ENCODE data around the gene IFNA2. TPM values are rescaled to one million over a fixed set of nuclear protein-coding genes. Genes with fewer than 3 reads are reported as not detected.

The IFNA2 gene
- total and polyA plus RNA-seq, 4 experiments from 2014 or later, result not detected

DNA sequence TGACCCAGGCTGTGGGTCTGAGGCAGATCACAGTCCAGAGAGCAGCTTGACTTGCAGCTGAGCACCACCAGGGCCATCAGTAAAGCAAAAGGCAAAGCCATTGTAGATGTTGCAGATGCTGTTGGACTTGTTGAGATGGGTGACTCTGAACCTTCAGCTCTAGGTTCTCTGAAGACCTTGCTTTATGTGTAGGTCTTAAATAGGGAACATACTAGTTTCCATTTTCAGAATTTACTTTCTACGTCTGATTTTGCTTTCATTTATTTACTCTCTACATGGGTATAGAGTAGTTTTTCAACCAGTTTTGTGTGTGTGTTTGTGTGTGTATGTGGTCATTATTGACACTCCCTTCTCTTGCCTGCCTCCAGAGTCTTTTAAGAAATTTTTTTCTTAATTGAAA lies 34.4 kb downstream of the IFNA2 start, which contains the start of gene IFNA6:
IFNA6 (minus strand) TSS at position 101 of the 400 bp plus-strand sequence; CDS start at position 101, 0 bp downstream.
- POLR2A ChIA-PET (ENCODE audit: partially characterized antibody), result no interaction called here
- H3K4me3 ChIP-seq (ENCODE audit: low read length in 2 of 2), result no peak within 1 kb of the TSS
- Mint-ChIP-seq H3K4me1 (no peaks in the 10 kb centered on the region), H3K36me3 (peaks cover 0 to 4% of the 10 kb centered on the region in 2 donors), H3K4me3 (no peak within 1 kb of the TSS), H3K9me3 (peaks cover 0 to 9% (median 6%) of the 10 kb centered on the region in 8 donors), H3K27me3 (peaks cover 6 to 15% of the 10 kb centered on the region in 2 donors), H3K27ac (no peak within 1 kb of the TSS)
- peaks cover 3% of the 10 kb centered on the region for H3K27me3 ChIP-seq (ENCODE audit: insufficient read depth, low read length)
- intact Hi-C loops (cut with micrococcal nuclease), result no loop called here
- no peaks in the 10 kb centered on the region for H3K9me3 ChIP-seq (ENCODE audit: control insufficient read depth in 1 of 2, low read length in 2 of 2)
- H3K4me1 ChIP-seq (ENCODE audit: insufficient read depth, low read length), result no peaks in the 10 kb centered on the region
- no peak for DNase-seq
- no peak within 1 kb of the TSS for H3K27ac ChIP-seq (ENCODE audit: low read depth, low read length)
- CTCF ChIA-PET (ENCODE audit: partially characterized antibody), result no interaction called here
- H3K36me3 ChIP-seq (ENCODE audit: insufficient read depth, low read length), result no peaks in the 10 kb centered on the region

DNA sequence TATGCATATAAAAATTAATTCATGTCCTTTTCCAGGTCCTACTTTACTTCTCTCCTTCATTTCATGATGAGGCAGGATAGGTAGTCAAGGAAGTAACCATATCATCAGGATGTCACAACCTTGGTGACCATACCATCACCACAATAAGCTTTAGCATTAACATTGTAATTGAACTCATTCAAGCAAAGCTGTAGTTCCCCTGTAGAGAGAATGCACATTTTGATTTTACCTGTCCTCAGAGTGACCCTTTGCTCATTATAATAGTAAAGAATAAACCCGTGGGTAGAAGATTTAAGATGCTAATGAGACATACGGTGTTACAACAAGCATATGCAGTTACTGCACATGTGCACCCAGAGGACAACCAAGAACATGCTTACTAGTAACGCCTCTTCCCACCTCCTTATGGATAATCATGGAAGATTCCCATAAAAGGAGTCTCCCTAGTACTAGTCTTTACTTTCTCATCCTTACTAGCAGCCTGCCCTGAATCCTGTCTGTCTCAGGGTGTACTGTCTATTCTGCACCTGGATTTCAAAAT lies 36.7 kb downstream of the IFNA2 start:
- Mint-ChIP-seq H3K36me3 (no peaks in the 10 kb centered on the region), H3K4me1 (no peaks in the 10 kb centered on the region), H3K27me3 (peaks cover 14 to 29% of the 10 kb centered on the region in 2 donors), H3K27ac (no peak overlapping the region), H3K9me3 (peaks cover 0 to under 1% (median 0%) of the 10 kb centered on the region in 8 donors), H3K4me3 (no peak overlapping the region)
- DNase-seq, result no peak
- H3K27ac ChIP-seq (ENCODE audit: low read depth, low read length), result no peak overlapping the region
- H3K36me3 ChIP-seq (ENCODE audit: insufficient read depth, low read length), result no peaks in the 10 kb centered on the region
- POLR2A ChIA-PET (ENCODE audit: partially characterized antibody), result no interaction called here
- peaks cover 3% of the 10 kb centered on the region for H3K27me3 ChIP-seq (ENCODE audit: insufficient read depth, low read length)
- intact Hi-C loops (cut with micrococcal nuclease), result no loop called here
- H3K4me3 ChIP-seq (ENCODE audit: low read length in 2 of 2), result no peak overlapping the region
- H3K4me1 ChIP-seq (ENCODE audit: insufficient read depth, low read length), result no peaks in the 10 kb centered on the region
- CTCF ChIA-PET (ENCODE audit: partially characterized antibody), result interaction anchor here (1.4 kb wide), 1 partner anchor 15 kb away, joined by 5 read pairs; no protein-coding TSS in a partner anchor
- no peaks in the 10 kb centered on the region for H3K9me3 ChIP-seq (ENCODE audit: control insufficient read depth in 1 of 2, low read length in 2 of 2)

DNA sequence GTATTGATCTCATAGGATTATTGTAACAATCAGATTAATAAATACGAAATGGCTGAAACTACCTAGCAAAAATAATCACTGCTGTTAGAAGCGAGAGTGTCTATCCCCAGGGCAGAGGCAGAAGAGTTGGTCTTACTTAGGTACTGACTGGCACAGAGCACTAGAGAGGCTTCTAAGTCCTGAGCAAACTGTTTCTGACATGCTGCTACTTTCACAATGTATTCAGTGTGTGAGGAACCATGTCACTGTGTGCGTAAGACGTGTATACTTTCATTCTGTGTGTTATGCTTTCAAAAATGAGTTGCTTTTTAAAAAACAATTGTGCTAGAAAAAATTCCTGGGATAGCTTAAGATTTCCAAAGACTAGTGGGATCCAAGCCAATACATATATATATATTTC lies 44.5 kb downstream of the IFNA2 start:
- intact Hi-C loops (cut with micrococcal nuclease), result no loop called here
- Histone ChIP-seq H3K27ac (ENCODE audit: low read depth, low read length) (no peak overlapping the region), H3K9me3 (ENCODE audit: control insufficient read depth in 1 of 2, low read length in 2 of 2) (no peaks in the 10 kb centered on the region), H3K4me1 (ENCODE audit: insufficient read depth, low read length) (peaks cover 8% of the 10 kb centered on the region), H3K27me3 (ENCODE audit: insufficient read depth, low read length) (no peaks in the 10 kb centered on the region), H3K4me3 (ENCODE audit: low read length in 2 of 2) (no peak overlapping the region), H3K36me3 (ENCODE audit: insufficient read depth, low read length) (no peaks in the 10 kb centered on the region)
- Mint-ChIP-seq H3K4me1 (peaks cover 5 to 13% (median 8%) of the 10 kb centered on the region in 4 donors), H3K4me3 (no peak overlapping the region), H3K36me3 (no peaks in the 10 kb centered on the region), H3K27ac (no peak overlapping the region), H3K9me3 (peaks cover 0 to 3% (median 0%) of the 10 kb centered on the region in 8 donors), H3K27me3 (peaks cover 23 to 39% of the 10 kb centered on the region in 2 donors)
- CTCF ChIA-PET (ENCODE audit: partially characterized antibody), result interaction anchor here (0.9 to 1.3 kb wide), 2 partner anchors 14 to 158 kb away, joined by 3 read pairs; no protein-coding TSS in a partner anchor
- no peak for DNase-seq
- POLR2A ChIA-PET (ENCODE audit: partially characterized antibody), result no interaction called here

DNA sequence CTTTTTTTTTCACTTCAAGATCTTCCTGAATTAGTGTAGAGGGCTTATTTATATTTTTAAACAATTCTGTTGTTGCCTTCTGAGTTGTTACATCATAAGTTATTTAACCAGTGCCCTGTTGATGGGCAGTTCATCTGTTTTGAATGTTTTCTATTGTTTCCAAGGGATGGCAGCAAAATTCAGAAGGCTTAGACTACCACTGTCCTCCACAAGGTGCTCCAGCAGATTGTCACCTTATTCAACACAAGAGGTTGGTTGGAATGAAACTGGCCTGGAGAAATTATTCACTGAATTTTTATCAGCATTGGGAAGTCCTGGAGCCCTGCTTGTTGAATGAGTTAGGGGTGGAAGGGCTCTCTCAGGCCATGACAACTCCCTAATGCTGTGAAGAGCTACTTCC lies 48.7 kb downstream of the IFNA2 start:
- ChIA-PET CTCF (ENCODE audit: partially characterized antibody) (interaction anchor here (1.9 to 3.0 kb wide), 2 partner anchors 10 to 60 kb away, joined by 6 to 12 read pairs; no protein-coding TSS in a partner anchor), POLR2A (ENCODE audit: partially characterized antibody) (no interaction called here)
- Histone ChIP-seq H3K36me3 (ENCODE audit: insufficient read depth, low read length) (no peaks in the 10 kb centered on the region), H3K27me3 (ENCODE audit: insufficient read depth, low read length) (no peaks in the 10 kb centered on the region), H3K9me3 (ENCODE audit: control insufficient read depth in 1 of 2, low read length in 2 of 2) (no peaks in the 10 kb centered on the region), H3K4me1 (ENCODE audit: insufficient read depth, low read length) (peaks cover 44% of the 10 kb centered on the region), H3K4me3 (ENCODE audit: low read length in 2 of 2) (no peak overlapping the region), H3K27ac (ENCODE audit: low read depth, low read length) (no peak overlapping the region)
- peaks cover 2 to 6% of the 10 kb centered on the region in 2 donors for H3K27me3 Mint-ChIP-seq
- H3K27ac Mint-ChIP-seq, result peak overlapping the region in 4 of 7 donors; percentile 44 to 97 (median 96)
- intact Hi-C loops (cut with micrococcal nuclease), result loop anchor here (10.0 kb wide), 2 partner anchors 658 to 712 kb away; partner anchors contain the start of genes CDKN2A, CDKN2B-AS1 and MLLT3
- peak overlapping the region in 7 of 8 donors; percentile 24 to 95 (median 90) for H3K4me3 Mint-ChIP-seq
- H3K4me1 Mint-ChIP-seq, result peaks cover 26 to 54% (median 38%) of the 10 kb centered on the region in 4 donors
- no peak for DNase-seq
- H3K9me3 Mint-ChIP-seq, result peaks cover 0 to 2% (median 0%) of the 10 kb centered on the region in 8 donors
- H3K36me3 Mint-ChIP-seq, result peaks cover 16 to 33% of the 10 kb centered on the region in 2 donors

DNA sequence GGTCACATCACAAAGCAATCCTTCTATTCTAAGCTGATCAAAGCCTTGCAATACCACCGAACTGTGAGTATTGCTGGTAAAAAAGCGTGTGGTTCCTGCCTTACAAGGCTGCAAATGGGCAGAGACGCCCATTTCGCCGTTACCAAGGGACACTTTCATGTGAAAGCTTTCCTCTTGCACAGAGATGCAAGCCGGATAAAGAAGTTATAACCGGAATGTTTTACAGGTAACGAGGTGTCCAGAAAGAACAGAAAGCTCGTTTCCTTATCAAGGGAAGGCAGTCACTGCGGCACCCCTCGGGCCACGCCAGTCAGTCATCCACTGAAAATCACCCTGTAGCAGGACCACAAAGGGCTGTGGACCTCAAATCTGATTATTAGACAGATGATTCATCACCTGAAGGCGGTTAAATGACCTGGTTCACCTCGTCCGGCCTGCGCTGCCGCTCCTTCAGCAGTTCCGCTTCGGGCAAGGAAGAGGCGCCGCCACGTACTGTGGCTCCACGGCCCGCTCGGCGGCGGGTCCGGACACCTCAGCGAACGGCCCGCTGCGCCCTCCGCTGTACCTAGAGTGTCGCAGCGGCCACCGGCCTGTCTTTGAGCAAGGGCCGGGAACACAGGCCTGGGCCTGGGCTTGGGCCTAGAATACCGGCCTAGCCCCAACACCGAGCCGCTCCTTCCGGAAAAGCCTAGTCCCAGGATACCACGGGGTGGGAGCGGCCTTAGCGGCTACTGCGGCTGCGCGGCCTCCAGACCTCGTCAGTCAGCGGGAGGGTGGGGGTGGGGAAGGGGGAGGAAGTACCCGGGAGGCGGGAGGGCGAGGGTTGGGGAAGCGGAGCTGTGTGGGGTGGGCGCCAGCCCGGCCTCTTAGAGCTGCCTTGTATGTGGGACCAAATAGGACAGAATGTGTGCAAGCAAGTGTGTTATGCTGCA lies 50.2 kb downstream of the IFNA2 start, which contains the start of gene KLHL9:
KLHL9 (minus strand) TSS at position 704 of the 932 bp plus-strand sequence; CDS start at position 159, 545 bp downstream.
- peak within 1 kb of the TSS; percentile 95 to 98 (median 97) for H3K27ac Mint-ChIP-seq
- CTCF ChIA-PET (ENCODE audit: partially characterized antibody), result interaction anchor here (0.6 to 2.6 kb wide), 13 partner anchors 8 to 454 kb away, joined by 3 to 35 read pairs (median 4); no protein-coding TSS in a partner anchor

More for the DNA sequence above, 50.2 kb downstream of the IFNA2 start, which contains the start of gene KLHL9:
- Histone ChIP-seq H3K27me3 (ENCODE audit: insufficient read depth, low read length) (no peaks in the 10 kb centered on the region), H3K27ac (ENCODE audit: low read depth, low read length) (peak within 1 kb of the TSS; percentile 98), H3K36me3 (ENCODE audit: insufficient read depth, low read length) (no peaks in the 10 kb centered on the region), H3K4me3 (ENCODE audit: low read length in 2 of 2) (peak within 1 kb of the TSS; percentile 80 to 96), H3K9me3 (ENCODE audit: control insufficient read depth in 1 of 2, low read length in 2 of 2) (no peaks in the 10 kb centered on the region), H3K4me1 (ENCODE audit: insufficient read depth, low read length) (peaks cover 59% of the 10 kb centered on the region)
- POLR2A ChIA-PET (ENCODE audit: partially characterized antibody), result interaction anchor here (0.6 to 2.1 kb wide), 13 partner anchors 9 to 713 kb away, joined by 3 to 17 read pairs (median 4); partner anchors contain the start of gene MLLT3
- H3K27me3 Mint-ChIP-seq, result peaks cover 0 to 3% of the 10 kb centered on the region in 2 donors
- H3K36me3 Mint-ChIP-seq, result peaks cover 16 to 39% of the 10 kb centered on the region in 2 donors
- intact Hi-C loops (cut with micrococcal nuclease), result loop anchor here (1.0 to 10.0 kb wide), 5 partner anchors 9 to 710 kb away; partner anchors contain the start of genes CDKN2A, CDKN2B-AS1, MLLT3 and MTAP
- peak; percentile 86 to 88 (median 88) for DNase-seq
- H3K4me1 Mint-ChIP-seq, result peaks cover 37 to 69% (median 49%) of the 10 kb centered on the region in 4 donors
- H3K4me3 Mint-ChIP-seq, result peak within 1 kb of the TSS; percentile 89 to 97 (median 94)
- peaks cover 0 to 2% (median 0%) of the 10 kb centered on the region in 8 donors for H3K9me3 Mint-ChIP-seq

Data from CD4-positive, alpha-beta memory T cell (primary cell).